Activated CD8-positive, alpha-beta memory T cell treated with anti-CD3 and anti-CD28 coated beads, Interleukin-2, amount 10 ng/mL, durations not matched to agents 7 days and 5 days (primary cell): Measurements from ENCODE around the gene CPT1B. TPM values are rescaled to one million over a fixed set of nuclear protein-coding genes. Genes with fewer than 3 reads are reported as not detected.
A peak's percentile ranks its signal among the peaks of the same experiment; 100 is the strongest.

Source experiments
- ATAC-seq: fragments of 150-1000 bp; cut with Tn5 transposase; one replicate; pipeline ENCODE4 v1.10.0; 2021; ENCODE audit warnings: moderate library complexity
- CTCF ChIA-PET: fragments of 350-600 bp; sonication (Branson Sonifier 250); formaldehyde crosslinking; loops from one replicate; lab custom pipeline; 2021; ENCODE audit warnings: antibody characterized with exemption; lab: Charles Lee
- DNase-seq: peaks from one replicate; pipeline ENCODE4 v3.0.0-alpha.2; 2020
- H3K27ac Mint-ChIP-seq: one replicate; pipeline ENCODE4 v1.8.0; 2021; ENCODE audit warnings: mild to moderate bottlenecking, mixed read lengths
- H3K27me3 Mint-ChIP-seq: one replicate; pipeline ENCODE4 v1.8.0; 2021; ENCODE audit warnings: mixed read lengths
- H3K36me3 Mint-ChIP-seq: one replicate; pipeline ENCODE4 v1.8.0; 2021; ENCODE audit warnings: mild to moderate bottlenecking, mixed read lengths
- H3K4me1 Mint-ChIP-seq: one replicate; pipeline ENCODE4 v1.8.0; 2021; ENCODE audit warnings: mixed read lengths
- H3K4me3 Mint-ChIP-seq: one replicate; pipeline ENCODE4 v1.8.0; 2021; ENCODE audit warnings: mild to moderate bottlenecking, moderate library complexity, mixed read lengths
- H3K9me3 Mint-ChIP-seq: one replicate; pipeline ENCODE4 v1.8.0; 2022; ENCODE audit warnings: low read depth, mixed read lengths
- total RNA-seq, 2 experiments: library from RNA; stranded (reverse); gene quantifications; one replicate each; pipeline ENCODE4 v1.2.3, GENCODE V29; 2021

CPT1B gene
- total RNA-seq, 2 experiments from 2014 or later = 80.1 to 87.6 TPM

DNA sequence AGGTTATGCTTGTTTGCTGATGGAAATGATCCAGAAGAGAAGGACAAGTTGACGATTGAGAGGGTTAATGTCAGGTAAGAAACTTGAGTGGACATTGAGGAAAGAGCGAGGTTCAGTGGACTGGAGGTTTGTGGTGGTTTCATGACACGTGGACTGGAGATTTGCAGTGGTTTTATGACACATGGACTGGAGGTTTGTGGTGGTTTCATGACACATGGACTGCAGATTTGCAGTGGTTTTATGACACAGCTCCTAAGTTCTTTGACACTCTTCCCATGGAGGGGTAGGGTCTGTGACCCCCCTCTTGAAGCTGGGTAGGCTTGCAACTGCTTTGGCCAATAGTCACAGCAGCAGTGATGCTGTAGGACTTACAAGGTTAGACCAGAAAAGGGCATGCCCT is 17.0 kb upstream of the CPT1B start:
- ATAC-seq (no peak), DNase-seq (no peak)
- no peaks in the 10 kb centered on the region for H3K9me3 Mint-ChIP-seq
- H3K4me3 Mint-ChIP-seq = no peak overlapping the region
- H3K27ac Mint-ChIP-seq = no peak overlapping the region
- peaks cover 21% of the 10 kb centered on the region for H3K27me3 Mint-ChIP-seq
- peaks cover 4% of the 10 kb centered on the region for H3K4me1 Mint-ChIP-seq
- CTCF ChIA-PET = no interaction called here
- peaks cover 1% of the 10 kb centered on the region for H3K36me3 Mint-ChIP-seq

DNA sequence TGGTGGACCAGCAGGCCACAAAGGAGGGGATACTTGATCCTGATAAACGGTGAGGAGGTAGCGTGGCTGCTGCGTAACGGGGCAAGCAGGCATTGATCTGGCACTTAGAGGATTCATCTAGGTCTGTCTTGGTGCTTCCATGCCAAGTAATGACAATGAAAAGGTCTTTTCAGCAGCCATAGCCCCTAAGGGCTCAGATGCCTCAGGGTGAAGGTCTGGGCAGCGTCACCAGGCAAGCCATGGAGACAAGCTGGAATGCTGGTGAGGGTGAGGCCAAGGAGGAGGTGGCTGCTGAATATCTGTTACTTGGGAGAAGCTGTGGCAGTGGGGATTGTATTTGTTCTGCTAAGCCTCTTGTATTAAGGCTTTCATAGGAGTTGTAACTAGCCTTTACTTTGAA is 9.2 kb upstream of the CPT1B start:
- Mint-ChIP-seq H3K4me1 (peaks cover 8% of the 10 kb centered on the region), H3K36me3 (peaks cover 1% of the 10 kb centered on the region), H3K4me3 (no peak overlapping the region), H3K27me3 (peaks cover 8% of the 10 kb centered on the region), H3K9me3 (no peaks in the 10 kb centered on the region), H3K27ac (no peak overlapping the region)
- DNase-seq (no peak), ATAC-seq (no peak)
- CTCF ChIA-PET = interaction anchor here (1.3 kb wide), 1 partner anchor 25 kb away, joined by 6 read pairs; the partner anchor contains the start of gene SYCE3

DNA sequence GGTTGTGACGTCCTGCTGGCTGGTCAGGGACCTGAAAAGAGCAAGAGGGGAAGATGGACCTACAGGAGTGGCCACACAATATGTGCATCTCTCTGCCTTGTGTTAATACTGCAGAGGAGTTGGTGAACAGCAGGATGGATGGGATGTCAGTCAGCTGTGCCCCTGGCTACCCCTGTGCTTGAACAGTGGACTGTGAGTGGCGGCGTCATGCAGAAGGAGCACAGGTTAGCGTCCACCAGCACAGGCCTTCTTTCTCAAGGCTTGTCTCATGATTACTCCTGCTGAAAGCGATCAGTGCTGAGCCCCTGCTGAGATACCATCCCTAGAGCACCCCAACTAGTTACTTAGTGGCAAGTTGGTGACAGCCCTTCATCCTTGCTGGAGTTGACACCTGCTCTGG is 8.2 kb upstream of the CPT1B start:
- H3K4me1 Mint-ChIP-seq = peaks cover 14% of the 10 kb centered on the region
- H3K36me3 Mint-ChIP-seq = no peaks in the 10 kb centered on the region
- peaks cover 8% of the 10 kb centered on the region for H3K27me3 Mint-ChIP-seq
- CTCF ChIA-PET = no interaction called here
- no peaks in the 10 kb centered on the region for H3K9me3 Mint-ChIP-seq
- H3K27ac Mint-ChIP-seq = no peak overlapping the region
- no peak overlapping the region for H3K4me3 Mint-ChIP-seq
- ATAC-seq (no peak), DNase-seq (no peak)

DNA sequence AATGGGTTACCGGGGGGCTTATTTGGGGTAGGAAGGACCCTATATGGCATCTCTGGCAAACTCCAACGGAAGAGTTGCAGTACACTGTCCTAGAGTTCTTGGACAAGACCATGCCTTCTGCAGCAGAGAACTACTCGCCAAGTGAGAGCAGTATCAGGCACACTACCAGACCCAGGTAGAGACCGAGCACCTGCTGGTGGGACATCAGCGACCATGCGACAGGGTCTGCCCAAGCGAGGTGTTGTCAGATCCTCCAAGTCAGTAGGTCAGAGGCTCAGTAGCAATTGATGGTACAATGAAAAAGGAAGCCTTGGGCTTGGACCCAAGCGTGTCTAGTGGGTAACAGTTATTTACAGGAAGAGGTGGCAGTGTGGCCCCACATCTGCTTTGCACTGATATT is 7.6 kb upstream of the CPT1B start:
- Mint-ChIP-seq H3K9me3 (no peaks in the 10 kb centered on the region), H3K4me3 (no peak overlapping the region), H3K4me1 (peaks cover 19% of the 10 kb centered on the region), H3K27me3 (peaks cover 8% of the 10 kb centered on the region), H3K27ac (no peak overlapping the region), H3K36me3 (no peaks in the 10 kb centered on the region)
- no peak for ATAC-seq
- DNase-seq = no peak
- CTCF ChIA-PET = no interaction called here

DNA sequence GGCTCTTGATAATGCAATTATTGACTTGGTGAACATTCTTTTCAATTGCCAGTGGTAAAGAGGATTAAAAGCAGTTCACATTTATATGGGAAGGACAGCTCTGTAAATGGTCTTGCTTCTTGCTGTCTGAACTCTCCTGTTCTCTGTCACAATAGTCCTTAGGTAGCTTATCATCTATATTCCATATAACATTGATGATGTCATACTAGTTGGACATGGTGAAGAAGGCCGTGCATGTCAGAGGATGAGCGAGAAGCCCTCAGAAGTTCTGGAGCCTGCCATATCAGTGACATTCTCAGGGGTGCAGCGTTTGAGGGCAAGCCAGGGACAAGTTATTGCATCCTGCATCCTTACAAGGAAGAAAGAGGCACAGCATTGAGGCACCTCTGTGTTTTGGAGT is 7.0 kb upstream of the CPT1B start:
- no peak overlapping the region for H3K27ac Mint-ChIP-seq
- H3K9me3 Mint-ChIP-seq = no peaks in the 10 kb centered on the region
- ATAC-seq = no peak
- no peak for DNase-seq
- H3K4me3 Mint-ChIP-seq = no peak overlapping the region
- CTCF ChIA-PET = interaction anchor here (0.8 to 1.2 kb wide), 2 partner anchors 22 to 87 kb away, joined by 3 to 4 read pairs; partner anchors contain the start of gene SYCE3
- peaks cover 3% of the 10 kb centered on the region for H3K36me3 Mint-ChIP-seq
- H3K27me3 Mint-ChIP-seq = peaks cover 5% of the 10 kb centered on the region
- H3K4me1 Mint-ChIP-seq = peaks cover 23% of the 10 kb centered on the region

DNA sequence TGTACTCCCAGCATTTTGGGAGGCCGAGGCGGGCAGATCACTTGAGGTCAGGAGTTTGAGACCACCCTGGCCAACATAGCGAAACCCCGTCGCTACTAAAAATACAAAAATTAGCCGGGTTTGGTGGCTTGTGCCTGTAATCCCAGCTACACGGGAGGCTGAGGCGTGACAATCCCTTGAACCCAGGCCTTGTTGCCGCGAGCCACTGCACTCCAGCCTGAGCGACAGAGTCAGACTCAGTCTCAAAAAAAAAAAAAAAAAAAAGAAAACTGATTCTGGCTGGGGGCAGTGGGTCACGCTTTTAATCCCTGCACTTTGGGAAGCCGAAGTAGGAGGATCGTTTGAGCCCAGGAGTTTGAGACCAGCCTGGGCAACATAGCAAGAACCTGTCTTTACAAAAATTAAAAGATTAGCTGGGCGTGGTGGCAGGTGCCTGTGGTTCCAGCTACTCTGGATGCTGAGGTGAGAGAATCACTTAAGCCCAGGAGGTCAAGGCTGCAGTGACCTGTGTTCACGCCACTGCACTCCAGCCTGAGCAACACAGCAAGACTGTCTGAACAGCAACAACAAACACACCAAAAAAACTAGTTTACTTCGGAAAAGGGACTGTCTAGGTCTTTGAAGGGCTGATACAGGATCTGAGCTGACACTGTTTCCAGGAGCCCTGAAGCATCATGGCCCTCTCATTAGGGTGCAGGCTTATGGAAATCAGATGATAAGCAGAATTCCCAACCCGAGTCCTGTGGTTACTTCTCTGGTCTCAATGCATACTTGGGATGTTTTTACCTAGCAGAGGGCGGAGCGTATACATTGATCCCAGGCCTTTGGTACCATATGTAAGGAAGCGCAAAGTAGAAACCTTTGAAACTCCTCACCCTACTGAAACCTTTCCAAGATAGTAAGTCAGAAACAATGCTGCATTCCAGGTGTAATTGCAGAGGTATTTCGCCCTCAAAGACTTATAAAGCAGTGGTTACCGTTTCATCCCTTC is 6.2 kb upstream of the CPT1B start:
- peaks cover 9% of the 10 kb centered on the region for H3K36me3 Mint-ChIP-seq
- DNase-seq = no peak
- peaks cover 24% of the 10 kb centered on the region for H3K4me1 Mint-ChIP-seq
- no peak for ATAC-seq
- H3K4me3 Mint-ChIP-seq = peak overlapping the region; percentile 89
- no peak overlapping the region for H3K27ac Mint-ChIP-seq
- H3K9me3 Mint-ChIP-seq = no peaks in the 10 kb centered on the region
- H3K27me3 Mint-ChIP-seq = no peaks in the 10 kb centered on the region
- CTCF ChIA-PET = interaction anchor here (0.7 to 1.2 kb wide), 3 partner anchors 22 to 173 kb away, joined by 3 to 4 read pairs (median 3); partner anchors contain the start of gene SYCE3

DNA sequence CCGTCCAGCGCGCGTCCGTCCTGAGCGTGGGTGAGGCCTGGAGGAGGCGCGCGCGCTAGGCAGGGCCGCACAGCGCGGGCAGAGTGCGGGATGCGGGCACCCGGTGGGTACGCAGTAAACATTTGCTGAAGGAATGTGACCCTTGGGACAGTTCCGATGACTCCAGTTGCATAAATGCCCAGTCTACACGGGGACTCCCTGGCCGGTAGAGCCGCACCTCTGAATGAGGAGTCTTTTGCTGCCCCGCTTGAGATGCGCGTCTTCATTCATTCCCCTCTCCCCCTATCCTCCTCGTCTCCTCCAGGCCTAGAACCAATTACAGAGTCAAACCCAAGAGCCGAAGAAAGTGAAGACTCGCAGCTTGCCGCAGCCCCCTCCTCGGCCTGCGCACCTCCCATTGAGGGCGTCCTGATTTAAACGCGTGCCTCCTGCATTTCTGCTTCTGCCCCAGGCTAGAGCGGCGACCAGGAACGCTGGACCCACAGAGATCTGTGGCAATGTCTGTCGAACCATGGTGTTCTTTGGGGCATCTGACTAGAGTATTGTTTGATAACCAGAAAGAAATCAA is 5.2 kb upstream of the CPT1B start:
- Mint-ChIP-seq H3K27me3 (no peaks in the 10 kb centered on the region), H3K36me3 (peaks cover 13% of the 10 kb centered on the region), H3K9me3 (no peaks in the 10 kb centered on the region), H3K4me3 (peak overlapping the region; percentile 89), H3K4me1 (peaks cover 24% of the 10 kb centered on the region), H3K27ac (peak overlapping the region; percentile 76)
- no peak for DNase-seq
- CTCF ChIA-PET = interaction anchor here (0.7 to 3.2 kb wide), 6 partner anchors 17 to 174 kb away, joined by 3 to 27 read pairs (median 5); partner anchors contain the start of genes SCO2, SYCE3 and TYMP
- ATAC-seq = peak; percentile 27

DNA sequence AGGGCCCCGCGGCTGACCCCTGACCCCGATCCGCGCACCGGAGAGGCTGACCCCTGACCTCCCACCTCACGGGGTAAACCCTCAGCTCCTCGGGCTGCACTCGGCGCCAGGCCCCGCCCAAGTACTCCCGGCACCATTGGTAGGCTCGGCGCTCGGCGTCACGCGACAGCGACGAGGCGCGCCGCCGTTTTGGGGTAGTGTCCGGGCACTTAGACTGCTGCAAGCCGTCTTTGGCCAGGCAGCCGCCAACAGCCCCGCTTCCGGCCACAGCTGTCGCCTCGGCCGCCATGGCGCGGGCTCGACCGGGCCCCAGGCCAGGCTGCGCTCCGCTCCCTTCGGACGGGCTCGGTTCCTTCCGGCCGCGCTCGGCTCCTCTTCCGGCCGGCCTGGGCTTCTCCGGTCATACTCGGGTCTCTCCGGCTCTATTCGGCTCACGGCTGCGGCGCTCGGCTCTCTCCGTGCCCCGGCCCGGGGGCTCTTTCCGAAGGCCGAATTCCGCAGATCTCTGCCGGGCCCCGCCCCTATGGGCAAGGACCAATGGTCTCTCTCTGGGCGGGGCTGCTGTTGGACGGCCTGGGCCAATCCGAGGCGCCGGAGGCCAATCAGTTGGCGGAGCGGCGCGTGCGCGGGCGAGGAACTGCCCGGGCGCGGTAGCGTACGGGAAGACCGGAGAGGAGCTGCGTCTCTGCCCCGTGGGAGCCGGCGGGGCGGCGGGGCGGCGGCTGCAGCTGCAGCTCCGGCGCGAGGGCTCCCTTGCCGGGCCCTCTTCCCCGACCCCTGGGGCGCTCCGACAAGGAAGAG is 4.5 kb upstream of the CPT1B start, which contains the start of gene CHKB:
Gene CHKB (minus strand): TSS at position 357 of the 801 bp plus-strand sequence. CDS start 68 bp downstream, at position 289.
- Mint-ChIP-seq H3K9me3 (no peaks in the 10 kb centered on the region), H3K4me1 (peaks cover 25% of the 10 kb centered on the region), H3K4me3 (peak within 1 kb of the TSS; percentile 89), H3K27ac (peak within 1 kb of the TSS; percentile 88), H3K27me3 (no peaks in the 10 kb centered on the region), H3K36me3 (peaks cover 13% of the 10 kb centered on the region)
- CTCF ChIA-PET = interaction anchor here (1.1 to 3.2 kb wide), 5 partner anchors 16 to 57 kb away, joined by 3 to 27 read pairs (median 7); partner anchors contain the start of genes SCO2, SYCE3 and TYMP
- DNase-seq = peak; percentile 99
- ATAC-seq = peak; percentile 94

DNA sequence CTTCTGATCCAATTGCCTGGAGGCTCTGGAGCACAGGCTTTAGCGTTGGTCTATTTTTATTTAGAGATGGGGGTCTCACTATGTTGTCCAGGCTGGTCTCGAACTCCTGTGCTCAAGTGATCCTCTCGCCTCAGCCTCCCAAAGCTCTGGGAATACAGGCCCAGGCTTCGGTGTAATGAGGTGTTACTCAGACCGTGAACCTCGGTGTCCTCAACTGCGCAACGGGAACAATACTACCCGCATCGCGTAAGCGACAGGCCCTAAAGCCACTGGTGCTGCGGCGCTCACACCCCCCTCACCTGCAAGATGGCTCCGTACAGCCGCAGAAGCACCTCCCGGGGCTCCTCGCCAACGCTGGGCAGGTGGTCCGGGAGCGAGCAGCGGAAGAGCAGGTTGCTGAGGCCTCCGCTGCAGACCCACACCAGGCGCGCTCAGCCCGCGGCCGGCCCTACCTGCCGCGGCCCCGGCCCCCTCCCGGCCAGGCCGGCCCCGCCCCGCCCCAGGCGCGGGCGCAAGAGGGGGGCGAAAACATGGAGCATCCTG is 3.8 kb upstream of the CPT1B start:
- H3K27me3 Mint-ChIP-seq = no peaks in the 10 kb centered on the region
- ATAC-seq = no peak
- peak; percentile 63 for DNase-seq
- peak overlapping the region; percentile 89 for H3K4me3 Mint-ChIP-seq
- peaks cover 31% of the 10 kb centered on the region for H3K4me1 Mint-ChIP-seq
- CTCF ChIA-PET = interaction anchor here (0.7 to 3.2 kb wide), 6 partner anchors 16 to 56 kb away, joined by 3 to 27 read pairs (median 5); partner anchors contain the start of genes SCO2 and SYCE3
- H3K36me3 Mint-ChIP-seq = peaks cover 15% of the 10 kb centered on the region
- H3K27ac Mint-ChIP-seq = peak overlapping the region; percentile 88
- H3K9me3 Mint-ChIP-seq = no peaks in the 10 kb centered on the region

DNA sequence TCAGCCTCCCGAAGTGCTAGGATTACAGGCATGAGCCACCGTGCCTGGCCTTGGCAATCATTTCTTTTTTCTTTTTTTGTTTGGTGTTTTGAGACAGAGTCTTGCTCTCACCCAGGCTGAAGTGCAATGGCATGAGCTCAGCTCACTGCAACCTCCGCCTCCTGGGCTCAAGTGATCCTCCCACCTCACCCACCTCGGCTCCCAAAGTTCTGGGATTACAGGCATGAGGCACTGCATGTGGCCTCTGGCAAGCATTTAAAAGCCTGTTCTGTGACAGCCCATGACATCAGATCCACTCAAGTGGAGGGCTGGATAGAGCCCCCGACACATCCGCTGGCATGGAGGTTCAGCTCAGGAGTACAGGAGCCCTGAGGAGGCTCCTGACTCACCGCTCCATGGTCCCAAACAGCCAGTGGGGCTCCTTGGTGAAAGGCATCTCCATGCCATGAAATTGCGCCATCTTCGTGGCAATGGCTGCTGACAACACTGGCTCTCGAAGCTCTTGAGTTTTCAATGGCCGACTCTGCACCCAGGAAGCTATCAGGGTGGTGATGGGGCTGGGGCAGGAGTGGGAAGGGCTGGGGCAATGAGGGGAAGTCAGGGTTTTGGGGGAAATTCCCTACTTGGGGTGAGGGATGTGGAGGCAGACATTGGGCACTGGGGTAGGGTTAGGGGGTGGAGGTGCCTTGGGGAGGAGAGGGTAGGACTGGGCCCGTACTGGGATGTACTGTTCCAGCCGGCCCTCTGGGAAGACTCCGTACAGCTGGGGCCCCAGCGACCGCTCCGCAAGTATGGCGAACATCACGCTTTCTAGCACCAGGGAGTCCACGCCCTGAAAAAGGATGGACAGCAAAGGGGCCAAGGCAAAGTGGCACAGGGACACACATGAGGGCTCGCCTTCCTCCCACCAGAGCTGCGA is 3.1 kb upstream of the CPT1B start:
- H3K27ac Mint-ChIP-seq = peak overlapping the region; percentile 86
- H3K4me3 Mint-ChIP-seq = peak overlapping the region; percentile 89
- peaks cover 15% of the 10 kb centered on the region for H3K36me3 Mint-ChIP-seq
- ATAC-seq = no peak
- H3K27me3 Mint-ChIP-seq = no peaks in the 10 kb centered on the region
- H3K4me1 Mint-ChIP-seq = peaks cover 31% of the 10 kb centered on the region
- CTCF ChIA-PET = interaction anchor here (0.7 to 3.2 kb wide), 4 partner anchors 16 to 55 kb away, joined by 3 to 27 read pairs (median 8); partner anchors contain the start of gene SYCE3
- no peak for DNase-seq
- H3K9me3 Mint-ChIP-seq = no peaks in the 10 kb centered on the region

DNA sequence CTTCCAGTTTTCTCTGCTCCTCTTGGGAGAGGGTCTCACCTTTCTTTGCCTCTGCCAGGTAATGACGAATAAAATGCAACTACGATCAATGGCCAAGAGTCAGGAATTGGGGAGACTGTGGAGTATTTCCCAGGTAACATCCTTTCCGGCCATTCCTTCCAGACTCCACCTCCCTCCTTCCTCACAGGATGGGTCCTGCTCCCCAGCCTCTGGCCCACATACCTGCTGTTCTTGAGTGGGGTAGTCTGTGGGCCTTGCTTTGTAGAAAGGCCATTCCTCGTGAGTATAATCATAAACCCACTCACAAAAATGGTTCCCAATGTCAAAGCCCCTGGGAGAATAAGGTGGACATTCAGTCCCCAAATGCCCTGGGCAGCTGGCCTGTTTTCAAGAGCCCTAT is 1.5 kb upstream of the CPT1B start:
- Mint-ChIP-seq H3K27ac (no peak overlapping the region), H3K9me3 (no peaks in the 10 kb centered on the region), H3K4me3 (no peak overlapping the region), H3K4me1 (peaks cover 31% of the 10 kb centered on the region), H3K27me3 (no peaks in the 10 kb centered on the region), H3K36me3 (peaks cover 15% of the 10 kb centered on the region)
- DNase-seq (no peak), ATAC-seq (no peak)
- CTCF ChIA-PET = interaction anchor here (1.3 kb wide), 1 partner anchor 17 kb away, joined by 4 read pairs; no protein-coding TSS in a partner anchor
